GM19452 (cell line): ENCODE data around the gene JAK2.

ENCODE experiments used
- ATAC-seq: cut with Tn5 transposase; IDR thresholded peaks from one replicate; pipeline ENCODE4 v1.9.1; 2021; ENCODE audit not compliant: unreplicated experiment

JAK2 gene

DNA sequence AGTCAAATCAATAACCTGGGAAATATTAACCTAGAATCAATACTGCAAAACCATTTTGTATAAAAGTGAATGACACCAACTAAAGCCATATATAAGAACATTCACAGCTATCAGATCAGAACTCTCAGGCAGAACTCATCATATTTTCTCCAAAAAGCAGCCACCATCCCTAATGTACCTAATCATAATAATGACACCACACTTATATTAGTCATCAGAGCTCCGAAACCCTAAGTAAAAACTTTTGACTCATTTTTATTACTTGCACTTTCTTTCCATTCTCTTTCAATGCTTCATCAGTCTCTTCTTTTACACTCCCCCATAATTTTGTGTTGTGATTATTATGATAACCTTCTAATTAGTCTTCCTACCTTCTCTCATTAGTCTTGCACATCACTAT lies 155.1 kb downstream of the JAK2 start:
- no peak for ATAC-seq

GRCh38 chr9:5144217-5144616 lies 159.1 kb downstream of the JAK2 start:
- no peak for ATAC-seq

- no peak for ATAC-seq
These were observed 161.2 kb downstream of the JAK2 start for GRCh38 chr9:5146241-5146640.
